Astrocyte (in vitro differentiated cells and primary cell): Measurements from ENCODE around the gene TPD52L3. TPM values are rescaled to one million over a fixed set of nuclear protein-coding genes. Genes with fewer than 3 reads are reported as not detected.

Experiments
- DNase-seq: peaks from one replicate; pipeline ENCODE4 v3.0.0-alpha.2; 2010; ENCODE audit warnings: low read depth
- FAIRE-seq: peaks from 2 replicates; lab custom pipeline; 2011; peaks lifted over from hg19 to GRCh38; lab: Jason Lieb, UNC
- H2AFZ ChIP-seq: 2 replicates; pipeline ENCODE4 v1.6.0; 2012; ENCODE audit warnings: low read depth, low read length, inconsistent platforms
- H3K27ac ChIP-seq: 2 replicates; pipeline ENCODE4 v1.5.1; 2011; ENCODE audit warnings: low read depth, low read length, inconsistent platforms
- H3K27me3 ChIP-seq: 2 replicates; pipeline ENCODE4 v1.6.0; 2011; ENCODE audit warnings: low read length, inconsistent platforms; ENCODE audit not compliant: insufficient read depth
- H3K36me3 ChIP-seq: 2 replicates; pipeline ENCODE4 v1.5.1; 2011; ENCODE audit warnings: low read length, inconsistent platforms; ENCODE audit not compliant: insufficient read depth
- H3K4me1 ChIP-seq: 2 replicates; pipeline ENCODE4 v1.5.1; 2011; ENCODE audit warnings: low read length, inconsistent platforms; ENCODE audit not compliant: insufficient read depth
- H3K4me2 ChIP-seq: 2 replicates; pipeline ENCODE4 v1.6.0; 2012; ENCODE audit warnings: low read length, inconsistent platforms
- H3K4me3 ChIP-seq: 2 replicates; pipeline ENCODE4 v1.5.1; 2011; ENCODE audit warnings: low read depth, mild to moderate bottlenecking, low read length, inconsistent platforms; ENCODE audit not compliant: insufficient read depth
- H3K79me2 ChIP-seq: 2 replicates; pipeline ENCODE4 v1.6.0; 2012; ENCODE audit warnings: mild to moderate bottlenecking, low read length, inconsistent platforms; ENCODE audit not compliant: insufficient read depth
- H3K9ac ChIP-seq: 2 replicates; pipeline ENCODE4 v1.6.0; 2012; ENCODE audit warnings: mild to moderate bottlenecking, low read length, inconsistent platforms
- H3K9me3 ChIP-seq: 2 replicates; pipeline ENCODE4 v1.5.1; 2012; ENCODE audit warnings: low read depth, mild to moderate bottlenecking, low read length, inconsistent platforms; ENCODE audit not compliant: insufficient read depth
- H4K20me1 ChIP-seq: 2 replicates; pipeline ENCODE4 v1.6.0; 2012; ENCODE audit warnings: low read length, inconsistent platforms; ENCODE audit not compliant: insufficient read depth
- H3K27ac Mint-ChIP-seq: one replicate; pipeline ENCODE4 v1.8.0; 2021; ENCODE audit warnings: mild to moderate bottlenecking, mixed read lengths; ENCODE audit not compliant: unreplicated experiment
- H3K27me3 Mint-ChIP-seq: one replicate; pipeline ENCODE4 v1.8.0; 2021; ENCODE audit warnings: low read depth, mixed read lengths; ENCODE audit not compliant: unreplicated experiment
- H3K36me3 Mint-ChIP-seq: one replicate; pipeline ENCODE4 v1.8.0; 2021; ENCODE audit warnings: low read depth, mixed read lengths; ENCODE audit not compliant: unreplicated experiment
- H3K4me1 Mint-ChIP-seq: one replicate; pipeline ENCODE4 v1.8.0; 2021; ENCODE audit warnings: low read depth, mixed read lengths; ENCODE audit not compliant: unreplicated experiment
- H3K4me3 Mint-ChIP-seq: one replicate; pipeline ENCODE4 v1.8.0; 2021; ENCODE audit warnings: mild to moderate bottlenecking, moderate library complexity, mixed read lengths; ENCODE audit not compliant: unreplicated experiment
- H3K9me3 Mint-ChIP-seq: one replicate; pipeline ENCODE4 v1.8.0; 2021; ENCODE audit warnings: mild to moderate bottlenecking, mixed read lengths; ENCODE audit not compliant: unreplicated experiment
- CTCF ChIP-seq: IDR thresholded peaks from 2 replicates; pipeline ENCODE4 v1.5.1; 2011; ENCODE audit warnings: low read depth, mild to moderate bottlenecking, inconsistent platforms, low read length, moderate library complexity; ENCODE audit not compliant: insufficient read depth
- EZH2 ChIP-seq: IDR thresholded peaks from 2 replicates; pipeline ENCODE4 v1.6.1; 2012; ENCODE audit warnings: mild to moderate bottlenecking, low read length, inconsistent platforms; ENCODE audit not compliant: insufficient read depth
- total RNA-seq: library from RNA; stranded (reverse); gene quantifications from 2 replicates; pipeline ENCODE4 v1.2.1, GENCODE V29; 2021

TPD52L3 gene
- total RNA-seq, 1 donor from 2014 or later: not detected

DNA sequence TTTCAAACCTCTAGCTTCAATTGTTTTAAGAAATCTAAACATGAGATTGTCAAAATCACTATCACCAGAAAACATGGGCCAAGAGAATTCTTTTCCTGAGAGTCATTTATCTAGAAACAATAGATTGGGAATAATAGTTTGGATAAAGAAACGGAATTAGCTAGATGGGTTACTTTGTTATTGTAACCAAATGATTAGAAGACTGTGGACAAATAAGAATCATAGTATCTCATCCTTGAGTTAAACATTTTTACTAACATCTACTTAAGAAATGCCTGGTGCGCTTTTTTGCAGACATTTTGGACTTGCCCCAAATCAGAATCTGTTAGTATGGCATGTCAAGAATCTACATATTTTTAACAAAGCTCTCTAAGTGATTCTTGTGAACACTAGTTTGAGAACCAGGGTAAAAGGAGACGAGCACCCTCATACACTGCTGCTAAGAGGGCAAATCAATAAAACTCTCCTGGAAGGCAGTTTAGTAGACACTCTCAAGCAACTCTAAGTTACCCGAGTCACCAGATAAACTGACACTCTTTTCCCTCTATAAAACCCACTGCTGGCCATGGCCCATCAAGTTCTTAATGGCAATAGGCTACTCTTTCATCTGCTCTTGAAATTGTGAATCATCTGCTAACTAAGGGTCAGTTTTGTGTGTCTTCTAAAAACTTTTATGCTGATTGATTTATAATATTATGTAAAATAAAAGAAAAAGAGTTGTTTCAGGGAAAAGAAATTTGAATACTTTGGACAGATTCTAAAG, 39.1 kb downstream of the TPD52L3 start:
- no peaks in the 10 kb centered on the region for H3K4me1 Mint-ChIP-seq
- H3K9ac ChIP-seq: no peak overlapping the region
- FAIRE-seq (no peak), DNase-seq (peak; percentile 20)
- no peaks in the 10 kb centered on the region for H3K9me3 ChIP-seq
- no peak overlapping the region for H3K4me3 Mint-ChIP-seq
- H3K9me3 Mint-ChIP-seq: no peaks in the 10 kb centered on the region
- H3K79me2 ChIP-seq: no peaks in the 10 kb centered on the region
- H3K27ac Mint-ChIP-seq: no peak overlapping the region
- no peaks in the 10 kb centered on the region for H3K4me1 ChIP-seq
- H3K4me3 ChIP-seq: no peak overlapping the region
- TF ChIP-seq CTCF (no peak), EZH2 (no peak)
- H3K27me3 ChIP-seq: no peaks in the 10 kb centered on the region
- no peaks in the 10 kb centered on the region for H4K20me1 ChIP-seq
- no peak overlapping the region for H3K4me2 ChIP-seq
- no peaks in the 10 kb centered on the region for H3K36me3 ChIP-seq
- peaks cover 9% of the 10 kb centered on the region for H3K27me3 Mint-ChIP-seq
- no peak overlapping the region for H3K27ac ChIP-seq
- H2AFZ ChIP-seq: no peak overlapping the region
- H3K36me3 Mint-ChIP-seq: peaks cover 2% of the 10 kb centered on the region

DNA sequence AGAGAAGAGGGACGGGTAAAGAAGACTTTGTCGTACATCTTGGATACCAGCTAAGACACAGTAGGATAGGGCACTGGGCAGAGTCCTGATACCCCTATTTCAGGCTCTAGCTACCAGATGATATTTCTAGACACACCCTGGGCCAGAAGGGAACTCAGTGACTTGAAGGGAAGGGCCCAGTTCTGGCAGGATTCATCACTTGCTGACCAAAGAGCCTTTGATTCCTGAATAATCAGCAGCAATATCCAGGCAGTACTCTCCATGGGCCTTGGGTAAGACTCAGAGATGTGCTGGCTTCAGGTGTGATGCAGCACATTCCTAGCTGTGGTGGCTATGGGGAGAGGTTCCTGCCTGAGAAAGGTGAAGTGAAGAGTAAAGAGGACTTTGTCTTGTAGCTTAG, 40.7 kb downstream of the TPD52L3 start:
- Mint-ChIP-seq H3K27ac (no peak overlapping the region), H3K4me1 (no peaks in the 10 kb centered on the region), H3K4me3 (no peak overlapping the region), H3K27me3 (peaks cover 9% of the 10 kb centered on the region), H3K36me3 (peaks cover 2% of the 10 kb centered on the region), H3K9me3 (no peaks in the 10 kb centered on the region)
- H3K4me2 ChIP-seq: no peak overlapping the region
- H3K27me3 ChIP-seq: no peaks in the 10 kb centered on the region
- no peaks in the 10 kb centered on the region for H3K79me2 ChIP-seq
- H3K27ac ChIP-seq: no peak overlapping the region
- FAIRE-seq (no peak), DNase-seq (no peak)
- TF ChIP-seq EZH2 (no peak), CTCF (no peak)
- no peaks in the 10 kb centered on the region for H3K9me3 ChIP-seq
- H3K4me1 ChIP-seq: no peaks in the 10 kb centered on the region
- H3K9ac ChIP-seq: no peak overlapping the region
- H4K20me1 ChIP-seq: no peaks in the 10 kb centered on the region
- H3K4me3 ChIP-seq: no peak overlapping the region
- no peaks in the 10 kb centered on the region for H3K36me3 ChIP-seq
- no peak overlapping the region for H2AFZ ChIP-seq

Other genes starting within 250 kb of the TPD52L3 start
- gene IL33, start 112.6 kb upstream of the TPD52L3 start, total RNA-seq: not detected in 2 replicates
- gene UHRF2, start 84.8 kb downstream of the TPD52L3 start, total RNA-seq: 36.4 and 37.4 TPM in 2 replicates